Astrocyte of the cerebellum (primary cell): ENCODE measurements around the gene NEXN.
A peak's percentile ranks its signal among the peaks of the same experiment; 100 is the strongest.

Experiments used
- DNase-seq: peaks from one replicate; pipeline ENCODE4 v3.0.0-alpha.2; 2011; ENCODE audit warnings: low read depth
- H3K4me3 ChIP-seq: 2 replicates; pipeline ENCODE4 v1.5.1; 2011; ENCODE audit warnings: mild to moderate bottlenecking, low read depth, low read length, moderate library complexity
- CTCF ChIP-seq: IDR thresholded peaks from 2 replicates; pipeline ENCODE4 v1.5.1; 2012; ENCODE audit warnings: low read length, low read depth, moderate library complexity, mild to moderate bottlenecking; ENCODE audit errors: missing control alignments
- in situ Hi-C: cut with HindIII; loops from 2 replicates; pipeline ENCODE4 v1.10.0; 2017; ENCODE audit warnings: low sequenced_read_pairs

NEXN gene

GRCh38 chr1:77881061-77881460, 7.4 kb upstream of the NEXN start:
- TF ChIP-seq CTCF: no peak
- no peak for DNase-seq
- in situ Hi-C loops: no loop called here
- H3K4me3 ChIP-seq: no peak overlapping the region

- no peak for TF ChIP-seq CTCF
- no peak overlapping the region for H3K4me3 ChIP-seq
- no peak for DNase-seq
- in situ Hi-C loops: no loop called here
These were observed 6.0 kb upstream of the NEXN start for GRCh38 chr1:77882411-77882810.

GRCh38 chr1:77888781-77889642, 588 bp downstream of the NEXN start:
- in situ Hi-C loops: no loop called here
- peak; percentile 38 for DNase-seq
- H3K4me3 ChIP-seq: peak overlapping the region; percentile 92
- TF ChIP-seq CTCF: no peak

- in situ Hi-C loops: no loop called here
- peak overlapping the region; percentile 92 for H3K4me3 ChIP-seq
- DNase-seq: peak; percentile 61
- TF ChIP-seq CTCF: no peak
These were observed 1.2 kb downstream of the NEXN start for GRCh38 chr1:77889671-77890070.

- TF ChIP-seq CTCF: no peak
- in situ Hi-C loops: no loop called here
- no peak for DNase-seq
- no peak overlapping the region for H3K4me3 ChIP-seq
These were observed 2.8 kb downstream of the NEXN start for GRCh38 chr1:77891200-77891599.

- in situ Hi-C loops: no loop called here
- TF ChIP-seq CTCF: no peak
- no peak overlapping the region for H3K4me3 ChIP-seq
- DNase-seq: no peak
These were observed 11.4 kb downstream of the NEXN start for GRCh38 chr1:77899647-77900320.
